ENCODE measurements around the gene NRAP. TPM values are rescaled to one million over a fixed set of nuclear protein-coding genes. Genes with fewer than 3 reads are reported as not detected.

The NRAP gene
- total RNA-seq, 1 donor from 2014 or later: not detected

DNA sequence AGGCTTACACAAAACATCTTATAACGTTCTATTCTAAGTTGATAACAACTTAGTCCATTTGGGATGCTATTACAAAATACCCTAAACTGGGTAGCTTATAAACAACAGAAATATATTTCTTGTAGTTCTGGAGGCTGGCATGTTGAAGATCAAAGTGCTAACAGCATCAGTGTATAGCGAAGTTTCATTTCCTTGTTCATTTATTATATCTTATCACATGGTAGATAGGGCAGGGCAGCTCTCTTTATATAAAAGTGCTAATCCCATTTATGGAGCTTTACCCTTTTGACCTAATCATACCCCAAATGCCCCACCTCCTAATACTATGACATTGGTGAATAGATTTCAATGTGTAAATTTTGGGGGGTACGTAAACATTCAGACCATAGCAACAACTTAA lies 22.2 kb upstream of the NRAP start:
- Mint-ChIP-seq H3K27ac (no peak overlapping the region), H3K9me3 (ENCODE audit: low read depth) (peaks cover 28% of the 10 kb centered on the region), H3K36me3 (ENCODE audit: insufficient read depth) (peaks cover 24% of the 10 kb centered on the region), H3K4me1 (ENCODE audit: low read depth) (peaks cover 2% of the 10 kb centered on the region), H3K4me3 (ENCODE audit: low read depth) (no peak overlapping the region), H3K27me3 (no peaks in the 10 kb centered on the region)
- DNase-seq (ENCODE audit: low spot score, unreplicated experiment): no peak
- TF ChIP-seq, protein P1, sequence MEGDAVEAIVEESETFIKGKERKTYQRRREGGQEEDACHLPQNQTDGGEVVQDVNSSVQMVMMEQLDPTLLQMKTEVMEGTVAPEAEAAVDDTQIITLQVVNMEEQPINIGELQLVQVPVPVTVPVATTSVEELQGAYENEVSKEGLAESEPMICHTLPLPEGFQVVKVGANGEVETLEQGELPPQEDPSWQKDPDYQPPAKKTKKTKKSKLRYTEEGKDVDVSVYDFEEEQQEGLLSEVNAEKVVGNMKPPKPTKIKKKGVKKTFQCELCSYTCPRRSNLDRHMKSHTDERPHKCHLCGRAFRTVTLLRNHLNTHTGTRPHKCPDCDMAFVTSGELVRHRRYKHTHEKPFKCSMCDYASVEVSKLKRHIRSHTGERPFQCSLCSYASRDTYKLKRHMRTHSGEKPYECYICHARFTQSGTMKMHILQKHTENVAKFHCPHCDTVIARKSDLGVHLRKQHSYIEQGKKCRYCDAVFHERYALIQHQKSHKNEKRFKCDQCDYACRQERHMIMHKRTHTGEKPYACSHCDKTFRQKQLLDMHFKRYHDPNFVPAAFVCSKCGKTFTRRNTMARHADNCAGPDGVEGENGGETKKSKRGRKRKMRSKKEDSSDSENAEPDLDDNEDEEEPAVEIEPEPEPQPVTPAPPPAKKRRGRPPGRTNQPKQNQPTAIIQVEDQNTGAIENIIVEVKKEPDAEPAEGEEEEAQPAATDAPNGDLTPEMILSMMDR (IDR thresholded peaks at IDR 0.05; ENCODE audit: unreplicated experiment): no peak

DNA sequence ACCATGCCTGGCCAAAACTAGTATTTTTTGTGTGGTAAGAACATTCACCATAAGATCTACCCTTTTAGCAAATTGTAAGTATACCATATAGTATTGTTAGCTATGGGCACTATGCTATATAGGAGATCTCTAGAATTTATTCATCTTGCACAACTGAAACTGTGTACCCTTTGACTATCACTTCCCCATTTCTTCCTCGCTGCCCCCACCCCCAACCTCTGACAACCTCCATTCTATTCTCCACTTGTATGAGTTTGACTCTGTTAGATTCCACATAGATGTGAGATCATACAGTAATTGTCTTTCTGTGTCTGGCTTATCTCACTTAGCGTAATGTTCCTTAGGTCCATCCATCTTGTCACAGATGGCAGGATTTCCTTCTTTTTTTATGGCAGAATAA lies 19.5 kb upstream of the NRAP start:
- no peaks in the 10 kb centered on the region for H3K27me3 Mint-ChIP-seq

DNA sequence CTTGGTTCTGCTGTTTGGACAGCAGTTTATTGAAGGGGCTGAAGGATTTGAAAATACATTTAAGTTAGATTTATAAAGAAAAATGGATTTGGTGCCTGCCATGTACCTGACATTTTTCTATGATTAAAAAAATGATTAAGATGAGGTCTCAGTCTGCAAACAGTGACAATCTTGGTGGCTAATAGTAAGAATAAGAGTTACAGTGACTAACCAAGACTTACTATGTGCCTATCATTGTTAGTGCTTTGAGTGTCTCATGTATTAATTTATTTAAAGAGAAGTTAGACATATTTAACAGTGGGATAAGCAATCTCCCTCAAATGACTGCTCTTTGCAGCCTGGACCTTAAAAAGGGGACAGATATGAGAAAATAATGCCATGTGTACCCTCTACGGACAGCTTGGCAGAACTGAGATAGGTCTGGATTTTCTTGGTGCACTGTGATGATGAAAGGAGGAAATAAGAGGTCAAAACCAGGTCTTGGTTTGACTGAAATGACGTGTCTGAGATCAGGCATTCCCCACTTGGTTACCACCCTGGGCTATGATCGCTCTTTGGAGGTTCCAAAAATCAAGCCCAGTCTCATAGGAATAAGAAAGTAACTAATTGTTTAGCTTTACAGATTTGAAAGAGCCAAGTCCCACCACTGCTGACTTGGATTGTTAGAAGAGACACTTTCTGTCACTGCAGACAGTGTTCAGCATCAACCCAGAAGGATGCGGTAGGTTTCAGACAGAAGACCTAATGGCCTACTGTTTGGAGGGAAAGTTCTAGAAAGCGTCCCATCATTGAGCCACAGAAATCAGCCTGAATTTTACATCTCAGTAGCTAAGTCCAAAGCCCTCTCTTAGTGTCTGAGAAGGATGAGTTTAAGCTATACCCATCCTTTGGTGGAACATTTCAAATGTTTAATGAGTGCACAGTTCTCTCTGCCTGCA lies 18.0 kb upstream of the NRAP start:
- Mint-ChIP-seq H3K36me3 (ENCODE audit: insufficient read depth) (peaks cover 14% of the 10 kb centered on the region), H3K9me3 (ENCODE audit: low read depth) (peaks cover 13% of the 10 kb centered on the region)
- TF ChIP-seq, protein P1 (IDR thresholded peaks at IDR 0.05; ENCODE audit: unreplicated experiment): no peak

More for the DNA sequence above, 19.5 kb upstream of the NRAP start:
- Mint-ChIP-seq H3K36me3 (ENCODE audit: insufficient read depth) (peaks cover 17% of the 10 kb centered on the region), H3K27ac (no peak overlapping the region), H3K4me1 (ENCODE audit: low read depth) (peaks cover 4% of the 10 kb centered on the region), H3K9me3 (ENCODE audit: low read depth) (peaks cover 22% of the 10 kb centered on the region), H3K4me3 (ENCODE audit: low read depth) (no peak overlapping the region)
- TF ChIP-seq, protein P1 (IDR thresholded peaks at IDR 0.05; ENCODE audit: unreplicated experiment): no peak
- no peak for DNase-seq (ENCODE audit: low spot score, unreplicated experiment)

GRCh38 chr10:113680190-113681111 lies 16.6 kb upstream of the NRAP start:
- Mint-ChIP-seq H3K4me1 (ENCODE audit: low read depth) (peaks cover 4% of the 10 kb centered on the region), H3K27ac (peak overlapping the region; percentile 91), H3K4me3 (ENCODE audit: low read depth) (peak overlapping the region; percentile 94), H3K9me3 (ENCODE audit: low read depth) (peaks cover 9% of the 10 kb centered on the region), H3K27me3 (no peaks in the 10 kb centered on the region), H3K36me3 (ENCODE audit: insufficient read depth) (peaks cover 14% of the 10 kb centered on the region)
- DNase-seq (ENCODE audit: low spot score, unreplicated experiment): no peak
- TF ChIP-seq, protein P1 (IDR thresholded peaks at IDR 0.05; ENCODE audit: unreplicated experiment): no peak

More for the DNA sequence above, 18.0 kb upstream of the NRAP start:
- H3K27ac Mint-ChIP-seq: no peak overlapping the region
- H3K27me3 Mint-ChIP-seq: no peaks in the 10 kb centered on the region
- peaks cover 4% of the 10 kb centered on the region for H3K4me1 Mint-ChIP-seq (ENCODE audit: low read depth)
- no peak for DNase-seq (ENCODE audit: low spot score, unreplicated experiment)
- H3K4me3 Mint-ChIP-seq (ENCODE audit: low read depth): peak overlapping the region; percentile 94

Measured in progenitor cell of endocrine pancreas (in vitro differentiated cells).